Measurements from ENCODE around the gene DGUOK.
A peak's percentile ranks its signal among the peaks of the same experiment; 100 is the strongest.
"Not testable (repeated sequence)": the region's sequence is repeated elsewhere in the genome, so short reads cannot be mapped to it uniquely, and the experiment has no call there.

Gene DGUOK

GRCh38 chr2:73926493-73927327, at the start of gene DGUOK:
Gene DGUOK, plus strand, starts transcription at chr2:73926880. Its CDS starts 31 bp downstream, at chr2:73926911.
- in situ Hi-C loops (cut with MboI; ENCODE audit: low pct_unique_long_range_greater_than_20kb, low sequenced_read_pairs): no loop called here

GRCh38 chr2:73877071-73877802, 49.4 kb upstream of the DGUOK start:
- no peak for DNase-seq
- in situ Hi-C loops (cut with MboI; ENCODE audit: low pct_unique_long_range_greater_than_20kb, low sequenced_read_pairs): no loop called here

More at GRCh38 chr2:73926493-73927327, at the start of gene DGUOK:
- DNase-seq: peak; percentile 98

GRCh38 chr2:73877984-73878383, 48.7 kb upstream of the DGUOK start:
- DNase-seq; in situ Hi-C loops (cut with MboI; ENCODE audit: low pct_unique_long_range_greater_than_20kb, low sequenced_read_pairs): not testable (repeated sequence)

- in situ Hi-C loops (cut with MboI; ENCODE audit: low pct_unique_long_range_greater_than_20kb, low sequenced_read_pairs): no loop called here
- DNase-seq: no peak
Measured at GRCh38 chr2:73885406-73885805, 41.3 kb upstream of the DGUOK start.

GRCh38 chr2:73886357-73886756, 40.3 kb upstream of the DGUOK start:
- in situ Hi-C loops (cut with MboI; ENCODE audit: low pct_unique_long_range_greater_than_20kb, low sequenced_read_pairs): no loop called here

GRCh38 chr2:73887596-73888353, 38.9 kb upstream of the DGUOK start:
- in situ Hi-C loops (cut with MboI; ENCODE audit: low pct_unique_long_range_greater_than_20kb, low sequenced_read_pairs): not testable (repeated sequence)

More at GRCh38 chr2:73886357-73886756, 40.3 kb upstream of the DGUOK start:
- no peak for DNase-seq

GRCh38 chr2:73888388-73888787, 38.3 kb upstream of the DGUOK start:
- in situ Hi-C loops (cut with MboI; ENCODE audit: low pct_unique_long_range_greater_than_20kb, low sequenced_read_pairs): no loop called here
- DNase-seq: no peak

More at GRCh38 chr2:73887596-73888353, 38.9 kb upstream of the DGUOK start:
- DNase-seq: not testable (repeated sequence)

GRCh38 chr2:73889206-73889605, 37.5 kb upstream of the DGUOK start:
- in situ Hi-C loops (cut with MboI; ENCODE audit: low pct_unique_long_range_greater_than_20kb, low sequenced_read_pairs): no loop called here
- no peak for DNase-seq

GRCh38 chr2:73890301-73891092, 36.2 kb upstream of the DGUOK start:
- in situ Hi-C loops (cut with MboI; ENCODE audit: low pct_unique_long_range_greater_than_20kb, low sequenced_read_pairs): no loop called here
- DNase-seq: no peak

GRCh38 chr2:73891276-73891901, 35.3 kb upstream of the DGUOK start:
- in situ Hi-C loops (cut with MboI; ENCODE audit: low pct_unique_long_range_greater_than_20kb, low sequenced_read_pairs): no loop called here
- DNase-seq: no peak

- DNase-seq: no peak
- in situ Hi-C loops (cut with MboI; ENCODE audit: low pct_unique_long_range_greater_than_20kb, low sequenced_read_pairs): no loop called here
Measured at GRCh38 chr2:73892631-73893329, 33.9 kb upstream of the DGUOK start, which contains the start of gene ACTG2. Gene ACTG2, plus strand, starts transcription at chr2:73893008. Its CDS starts 8,304 bp downstream, at chr2:73901312.

- no peak for DNase-seq
- in situ Hi-C loops (cut with MboI; ENCODE audit: low pct_unique_long_range_greater_than_20kb, low sequenced_read_pairs): no loop called here
Measured at GRCh38 chr2:73893764-73894474, 32.8 kb upstream of the DGUOK start.

GRCh38 chr2:73894475-73894850, 32.2 kb upstream of the DGUOK start:
- in situ Hi-C loops (cut with MboI; ENCODE audit: low pct_unique_long_range_greater_than_20kb, low sequenced_read_pairs): no loop called here

GRCh38 chr2:73894877-73895276, 31.8 kb upstream of the DGUOK start:
- in situ Hi-C loops (cut with MboI; ENCODE audit: low pct_unique_long_range_greater_than_20kb, low sequenced_read_pairs): no loop called here
- no peak for DNase-seq

More at GRCh38 chr2:73894475-73894850, 32.2 kb upstream of the DGUOK start:
- DNase-seq: no peak

GRCh38 chr2:73895473-73895872, 31.2 kb upstream of the DGUOK start:
- in situ Hi-C loops (cut with MboI; ENCODE audit: low pct_unique_long_range_greater_than_20kb, low sequenced_read_pairs): no loop called here
- no peak for DNase-seq

- peak; percentile 32 for DNase-seq
- in situ Hi-C loops (cut with MboI; ENCODE audit: low pct_unique_long_range_greater_than_20kb, low sequenced_read_pairs): no loop called here
Measured at GRCh38 chr2:73896362-73897239, 30.1 kb upstream of the DGUOK start.
